Activated naive CD4-positive, alpha-beta T cell treated with anti-CD3 and anti-CD28 coated beads for 36 hours (primary cell): ENCODE data around the gene CLDN7. TPM values are rescaled to one million over a fixed set of nuclear protein-coding genes. Genes with fewer than 3 reads are reported as not detected.

Experiments
- CTCF ChIA-PET: fragments of 350-600 bp; sonication (Branson Sonifier 250); formaldehyde crosslinking; loops from one replicate; lab custom pipeline; 2021; ENCODE audit warnings: antibody characterized with exemption; lab: Charles Lee
- DNase-seq: peaks from one replicate; pipeline ENCODE4 v3.0.0-alpha.2; 2020
- H3K27ac Mint-ChIP-seq: one replicate; pipeline ENCODE4 v1.8.0; 2021; ENCODE audit warnings: mild to moderate bottlenecking, mixed read lengths
- H3K27me3 Mint-ChIP-seq: one replicate; pipeline ENCODE4 v1.8.0; 2021; ENCODE audit warnings: low read depth, mixed read lengths
- H3K36me3 Mint-ChIP-seq: one replicate; pipeline ENCODE4 v1.8.0; 2021; ENCODE audit warnings: low read depth, mixed read lengths
- H3K4me1 Mint-ChIP-seq: one replicate; pipeline ENCODE4 v1.8.0; 2021; ENCODE audit warnings: low read depth, mixed read lengths
- H3K4me3 Mint-ChIP-seq: one replicate; pipeline ENCODE4 v1.8.0; 2021; ENCODE audit warnings: mild to moderate bottlenecking, moderate library complexity, mixed read lengths
- H3K9me3 Mint-ChIP-seq: one replicate; pipeline ENCODE4 v1.8.0; 2021; ENCODE audit warnings: mixed read lengths
- intact Hi-C: fragments of 100-400 bp; cut with micrococcal nuclease; formaldehyde crosslinking; loops from one replicate; pipeline ENCODE4 v1.15.1; 2023
- total RNA-seq, 2 experiments: library from RNA; stranded (reverse); gene quantifications; one replicate each; pipeline ENCODE4 v1.2.3, GENCODE V29; 2021

Gene CLDN7
- total RNA-seq, 2 experiments from 2014 or later: 0.40 TPM; not detected in 1

DNA sequence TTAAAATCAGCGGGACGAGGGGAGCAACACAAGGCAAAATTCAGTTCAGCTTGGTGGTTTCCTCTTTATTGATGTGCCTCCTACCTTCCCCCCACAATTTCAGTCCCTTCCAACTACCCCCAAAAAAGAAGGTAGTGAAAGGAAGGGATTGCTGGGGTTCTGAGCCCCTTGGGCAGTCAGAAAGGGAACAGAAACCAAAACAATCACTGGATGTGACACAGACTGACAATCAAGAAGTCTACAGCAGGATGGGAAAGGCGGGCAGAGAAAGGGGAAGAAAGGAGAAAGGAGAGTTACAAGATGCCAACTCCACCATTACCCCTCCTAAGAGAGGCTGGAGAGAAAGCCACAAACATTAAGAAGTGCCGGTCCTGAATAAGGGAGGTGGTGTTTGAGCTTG lies 21.9 kb downstream of the CLDN7 start:
- no peak for DNase-seq
- CTCF ChIA-PET: interaction anchor here (0.6 to 1.5 kb wide), 2 partner anchors 56 to 62 kb away, joined by 3 to 4 read pairs; no protein-coding TSS in a partner anchor
- peak overlapping the region; percentile 98 for H3K27ac Mint-ChIP-seq
- H3K4me1 Mint-ChIP-seq: peaks cover 55% of the 10 kb centered on the region
- peak overlapping the region; percentile 94 for H3K4me3 Mint-ChIP-seq
- H3K36me3 Mint-ChIP-seq: peaks cover 29% of the 10 kb centered on the region
- intact Hi-C loops: no loop called here
- H3K9me3 Mint-ChIP-seq: no peaks in the 10 kb centered on the region
- H3K27me3 Mint-ChIP-seq: no peaks in the 10 kb centered on the region

DNA sequence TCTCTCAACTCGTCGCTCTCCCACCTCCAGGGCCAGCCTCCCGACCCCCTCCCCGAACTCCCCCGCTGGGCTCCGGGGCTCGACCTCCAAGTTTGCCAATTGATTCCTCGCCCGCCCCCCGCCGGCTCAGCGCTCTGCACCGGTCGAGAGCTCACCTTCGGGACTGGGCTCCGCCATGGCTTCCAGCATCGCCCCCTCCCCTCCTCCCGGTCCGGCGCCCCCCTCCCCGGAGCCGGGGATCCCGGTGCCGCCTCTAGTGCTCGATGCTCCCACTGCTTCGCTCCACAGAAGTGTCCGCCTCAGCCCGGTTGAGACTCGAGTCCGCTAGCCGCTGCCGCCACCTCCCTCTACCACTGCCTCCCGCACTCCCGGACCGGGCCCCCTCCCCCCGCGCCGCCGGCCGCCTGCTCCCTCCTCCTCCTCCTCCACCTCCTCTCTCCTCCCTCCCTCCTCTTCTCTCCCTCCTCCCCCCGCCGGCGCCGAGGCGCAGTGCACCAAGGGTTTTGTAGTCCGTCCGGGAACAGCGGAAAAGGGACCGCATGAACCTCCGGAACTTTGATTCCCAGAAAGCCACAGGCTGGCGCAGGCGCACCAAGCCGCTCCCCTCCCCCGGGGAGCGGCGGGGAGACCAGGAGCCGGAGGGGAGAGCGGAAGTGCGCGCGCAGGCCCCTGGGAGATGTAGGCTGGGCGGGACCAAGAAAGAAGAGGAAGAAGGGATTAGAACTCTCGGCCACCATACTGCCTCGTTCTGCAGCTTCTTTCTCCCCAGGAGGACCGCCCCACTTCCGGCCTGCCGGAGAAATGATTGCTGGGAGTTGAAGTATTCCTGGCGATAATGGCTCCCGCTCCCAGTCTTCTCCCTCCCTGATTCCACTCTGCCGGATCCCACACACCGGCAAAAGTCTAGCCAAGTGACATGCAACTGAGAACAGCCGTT lies 22.9 kb downstream of the CLDN7 start, which contains the start of gene PHF23:
Gene PHF23 (minus strand): TSS at position 367 of the 937 bp plus-strand sequence. CDS start 178 bp downstream, at position 189.
- CTCF ChIA-PET: interaction anchor here (0.6 to 2.5 kb wide), 5 partner anchors 16 to 194 kb away, joined by 3 to 8 read pairs (median 3); partner anchors contain the start of genes ACADVL and DLG4
- Mint-ChIP-seq H3K36me3 (peaks cover 35% of the 10 kb centered on the region), H3K4me3 (peak within 1 kb of the TSS; percentile 94), H3K27ac (peak within 1 kb of the TSS; percentile 98), H3K9me3 (no peaks in the 10 kb centered on the region), H3K27me3 (no peaks in the 10 kb centered on the region), H3K4me1 (peaks cover 64% of the 10 kb centered on the region)
- intact Hi-C loops: loop anchor here (1.0 to 5.0 kb wide), 7 partner anchors 13 to 603 kb away; partner anchors contain the start of genes ACADVL, DLG4, EIF5A and ELP5
- DNase-seq: peak; percentile 99

DNA sequence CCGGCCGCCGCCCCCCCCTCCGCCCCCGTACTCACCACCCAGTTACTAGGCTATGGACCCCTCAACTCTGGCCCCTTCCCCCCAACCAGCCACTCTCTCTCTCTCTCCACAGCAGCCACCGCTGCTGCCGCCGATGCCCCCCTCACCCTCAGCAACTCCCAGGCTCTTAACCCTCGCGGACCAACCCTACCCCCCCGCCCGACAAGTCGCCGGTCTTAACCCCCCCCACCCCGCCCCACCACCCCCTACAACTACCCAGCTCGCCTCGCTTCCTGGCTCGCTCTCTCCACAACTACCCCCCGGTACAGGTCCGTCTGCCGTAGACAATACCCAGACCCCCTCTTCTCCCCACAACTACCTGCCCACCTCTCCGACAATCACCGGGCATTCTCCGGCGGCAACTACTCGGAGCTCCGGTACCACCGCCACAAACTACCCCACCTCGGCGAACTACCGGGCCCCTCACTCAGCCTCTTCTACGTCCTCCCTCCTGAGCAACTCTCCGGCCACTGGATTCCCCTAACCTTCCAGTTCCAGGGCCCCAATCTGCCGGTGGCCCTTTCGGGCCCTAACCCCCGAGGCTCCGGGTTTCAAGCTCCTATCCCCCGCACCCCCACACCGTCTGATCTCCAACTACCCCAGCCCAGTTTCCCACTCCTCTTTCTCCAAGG lies 23.7 kb downstream of the CLDN7 start:
- peak; percentile 42 for DNase-seq
- H3K27ac Mint-ChIP-seq: peak overlapping the region; percentile 92
- CTCF ChIA-PET: interaction anchor here (0.6 to 2.5 kb wide), 4 partner anchors 15 to 193 kb away, joined by 3 to 8 read pairs (median 3); partner anchors contain the start of genes ACADVL and DLG4
- H3K4me3 Mint-ChIP-seq: peak overlapping the region; percentile 94
- no peaks in the 10 kb centered on the region for H3K9me3 Mint-ChIP-seq
- H3K4me1 Mint-ChIP-seq: peaks cover 66% of the 10 kb centered on the region
- peaks cover 34% of the 10 kb centered on the region for H3K36me3 Mint-ChIP-seq
- H3K27me3 Mint-ChIP-seq: no peaks in the 10 kb centered on the region
- intact Hi-C loops: loop anchor here (1.0 to 5.0 kb wide), 7 partner anchors 14 to 604 kb away; partner anchors contain the start of genes ACADVL, DLG4, EIF5A and ELP5

DNA sequence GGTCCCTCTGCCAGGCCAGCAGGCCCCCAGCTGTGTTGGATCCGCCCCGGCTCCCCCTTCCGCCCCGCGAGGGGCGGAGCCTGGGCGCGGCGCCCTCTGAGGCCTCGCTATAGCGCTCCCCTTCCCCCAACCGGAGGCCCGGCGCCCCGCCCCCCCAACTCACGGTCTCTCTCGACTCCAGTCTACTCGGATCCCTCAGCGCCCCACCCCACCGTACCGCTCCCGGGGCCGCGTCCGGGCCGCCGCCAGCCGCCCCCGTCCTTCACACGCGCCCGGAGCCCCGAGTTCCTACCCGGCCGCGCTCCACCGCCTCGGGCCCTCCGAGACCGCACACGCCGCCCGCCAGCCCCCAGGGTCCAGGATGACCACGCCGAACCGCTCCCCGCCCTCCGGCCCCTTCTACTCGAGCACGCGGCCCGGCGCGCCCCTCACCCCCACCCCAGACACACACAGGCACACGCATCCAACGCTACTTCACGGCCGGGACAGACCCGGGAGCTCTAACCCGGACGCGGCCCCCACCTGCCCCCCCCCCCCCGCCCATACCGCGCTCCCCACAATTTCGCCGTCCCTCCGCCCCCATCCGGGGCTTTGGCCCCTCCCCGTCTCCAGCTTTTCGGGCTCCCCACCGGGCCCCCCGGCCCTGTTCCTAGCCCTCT lies 24.4 kb downstream of the CLDN7 start:
- CTCF ChIA-PET: interaction anchor here (0.5 to 2.5 kb wide), 3 partner anchors 18 to 60 kb away, joined by 3 to 8 read pairs (median 5); partner anchors contain the start of genes ACADVL and DLG4
- H3K4me1 Mint-ChIP-seq: peaks cover 67% of the 10 kb centered on the region
- peak overlapping the region; percentile 94 for H3K4me3 Mint-ChIP-seq
- intact Hi-C loops: loop anchor here (2.0 to 5.0 kb wide), 2 partner anchors 449 to 604 kb away; partner anchors contain the start of gene TP53
- peak; percentile 81 for DNase-seq
- H3K27me3 Mint-ChIP-seq: no peaks in the 10 kb centered on the region
- peaks cover 29% of the 10 kb centered on the region for H3K36me3 Mint-ChIP-seq
- H3K9me3 Mint-ChIP-seq: no peaks in the 10 kb centered on the region
- peak overlapping the region; percentile 86 for H3K27ac Mint-ChIP-seq

DNA sequence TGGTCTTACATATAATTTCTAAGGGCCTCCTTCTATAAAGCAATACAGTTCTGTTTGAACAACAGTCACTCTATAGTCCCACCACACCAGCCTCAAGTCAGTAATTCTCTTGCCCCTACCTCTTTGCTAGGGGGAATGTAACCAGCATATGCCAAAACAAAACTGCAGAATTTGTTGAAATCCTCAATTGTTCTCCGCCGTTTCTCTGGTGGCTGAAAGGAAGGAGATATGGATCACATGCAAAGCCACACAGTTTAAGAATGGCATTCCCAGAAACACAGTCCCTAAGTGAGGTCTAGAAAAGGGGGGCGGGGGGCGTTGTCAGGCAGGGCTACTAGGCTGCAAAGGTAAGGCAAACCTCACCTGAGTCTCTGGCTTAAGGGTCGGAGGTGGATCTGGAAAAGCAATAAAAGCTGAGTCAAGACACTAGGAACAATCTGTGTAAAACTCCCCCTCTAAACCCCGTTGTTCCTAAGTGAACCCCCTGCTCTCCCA lies 25.0 kb downstream of the CLDN7 start:
- no peaks in the 10 kb centered on the region for H3K27me3 Mint-ChIP-seq
- H3K36me3 Mint-ChIP-seq: peaks cover 26% of the 10 kb centered on the region
- H3K9me3 Mint-ChIP-seq: no peaks in the 10 kb centered on the region
- H3K27ac Mint-ChIP-seq: peak overlapping the region; percentile 86
- H3K4me3 Mint-ChIP-seq: peak overlapping the region; percentile 94
- H3K4me1 Mint-ChIP-seq: peaks cover 68% of the 10 kb centered on the region
- no peak for DNase-seq
- intact Hi-C loops: loop anchor here (5.0 kb wide), 1 partner anchor 605 kb away; no protein-coding TSS in a partner anchor
- CTCF ChIA-PET: interaction anchor here (0.5 to 2.5 kb wide), 4 partner anchors 17 to 61 kb away, joined by 3 to 8 read pairs (median 4); partner anchors contain the start of genes ACADVL and DLG4

DNA sequence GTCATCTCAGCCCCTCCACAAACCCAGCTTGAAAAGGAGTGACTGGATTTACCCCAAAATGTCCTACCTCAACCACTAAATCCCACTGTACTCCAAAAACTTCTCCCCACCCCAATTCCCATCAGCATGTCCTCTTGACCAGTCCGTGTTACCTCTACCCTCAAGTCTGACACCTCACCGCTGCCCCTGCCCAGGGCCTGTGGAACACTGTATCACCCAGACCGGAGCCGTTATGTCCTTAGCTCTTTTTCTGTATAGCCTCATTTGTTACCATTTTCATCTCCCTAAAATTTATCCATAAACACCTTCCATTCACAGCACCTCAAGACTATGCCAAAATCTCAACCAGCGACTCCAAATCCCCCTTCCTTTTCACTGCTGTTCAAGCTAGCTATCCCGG lies 25.5 kb downstream of the CLDN7 start:
- DNase-seq: no peak
- H3K4me1 Mint-ChIP-seq: peaks cover 69% of the 10 kb centered on the region
- intact Hi-C loops: loop anchor here (5.0 kb wide), 1 partner anchor 605 kb away; no protein-coding TSS in a partner anchor
- H3K27ac Mint-ChIP-seq: peak overlapping the region; percentile 86
- H3K4me3 Mint-ChIP-seq: peak overlapping the region; percentile 94
- CTCF ChIA-PET: interaction anchor here (0.7 to 1.0 kb wide), 2 partner anchors 16 to 17 kb away, joined by 3 to 4 read pairs; partner anchors contain the start of genes ACADVL and DLG4
- peaks cover 25% of the 10 kb centered on the region for H3K36me3 Mint-ChIP-seq
- H3K9me3 Mint-ChIP-seq: no peaks in the 10 kb centered on the region
- no peaks in the 10 kb centered on the region for H3K27me3 Mint-ChIP-seq

DNA sequence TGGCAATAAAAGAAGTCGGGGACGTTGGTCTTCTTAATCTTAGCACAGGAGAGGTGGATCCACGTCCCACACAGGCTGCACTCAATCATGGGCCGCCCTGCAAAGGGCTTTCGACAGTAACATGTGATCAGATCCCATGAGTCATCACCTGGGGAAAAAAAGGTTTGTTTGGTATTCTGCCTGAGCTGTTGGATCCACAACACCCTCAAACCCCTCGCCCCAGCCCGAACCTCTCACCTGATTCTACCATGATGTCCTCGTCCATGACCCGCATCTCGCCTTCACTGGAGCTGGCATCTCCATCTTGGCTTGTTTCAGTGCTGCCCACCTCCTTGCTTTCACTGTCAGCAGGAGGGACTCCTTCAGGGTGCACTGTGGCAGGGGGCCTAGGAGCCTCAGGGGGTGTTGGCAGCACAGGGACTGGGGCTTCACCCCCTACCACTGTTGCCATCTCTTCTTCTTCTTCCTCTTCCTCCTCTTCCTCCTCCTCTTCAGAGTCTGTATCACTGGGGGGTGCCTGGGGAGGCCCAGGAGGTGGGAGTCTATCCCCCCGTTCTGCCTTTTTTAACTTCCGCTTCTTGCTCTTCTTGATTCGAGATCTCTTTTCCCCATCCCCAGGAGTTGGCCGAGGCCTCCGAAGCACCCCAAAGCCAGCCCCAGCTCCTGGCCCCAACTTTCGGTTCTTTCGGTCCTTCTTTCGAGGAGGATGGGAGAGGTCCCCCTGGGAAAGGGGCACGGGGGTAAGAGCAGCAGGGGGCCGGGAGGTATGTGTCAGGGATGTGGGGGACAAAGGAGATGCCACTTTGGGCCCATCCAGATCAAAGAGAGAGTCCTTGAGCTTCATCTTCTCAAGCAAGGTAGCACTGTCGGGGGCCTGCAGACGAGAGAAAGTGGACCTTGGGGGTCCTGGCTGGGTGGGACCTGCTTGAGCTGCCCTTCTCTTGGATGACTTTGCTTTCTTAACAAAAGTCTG lies 26.3 kb downstream of the CLDN7 start:
- H3K36me3 Mint-ChIP-seq: peaks cover 22% of the 10 kb centered on the region
- intact Hi-C loops: loop anchor here (2.0 to 5.0 kb wide), 2 partner anchors 249 to 606 kb away; partner anchors contain the start of gene POLR2A
- H3K27me3 Mint-ChIP-seq: no peaks in the 10 kb centered on the region
- CTCF ChIA-PET: interaction anchor here (0.7 to 1.9 kb wide), 3 partner anchors 15 to 17 kb away, joined by 3 to 6 read pairs (median 4); partner anchors contain the start of genes ACADVL and DLG4
- H3K9me3 Mint-ChIP-seq: no peaks in the 10 kb centered on the region
- no peak for DNase-seq
- peak overlapping the region; percentile 90 for H3K4me3 Mint-ChIP-seq
- H3K4me1 Mint-ChIP-seq: peaks cover 61% of the 10 kb centered on the region
- H3K27ac Mint-ChIP-seq: peak overlapping the region; percentile 22

DNA sequence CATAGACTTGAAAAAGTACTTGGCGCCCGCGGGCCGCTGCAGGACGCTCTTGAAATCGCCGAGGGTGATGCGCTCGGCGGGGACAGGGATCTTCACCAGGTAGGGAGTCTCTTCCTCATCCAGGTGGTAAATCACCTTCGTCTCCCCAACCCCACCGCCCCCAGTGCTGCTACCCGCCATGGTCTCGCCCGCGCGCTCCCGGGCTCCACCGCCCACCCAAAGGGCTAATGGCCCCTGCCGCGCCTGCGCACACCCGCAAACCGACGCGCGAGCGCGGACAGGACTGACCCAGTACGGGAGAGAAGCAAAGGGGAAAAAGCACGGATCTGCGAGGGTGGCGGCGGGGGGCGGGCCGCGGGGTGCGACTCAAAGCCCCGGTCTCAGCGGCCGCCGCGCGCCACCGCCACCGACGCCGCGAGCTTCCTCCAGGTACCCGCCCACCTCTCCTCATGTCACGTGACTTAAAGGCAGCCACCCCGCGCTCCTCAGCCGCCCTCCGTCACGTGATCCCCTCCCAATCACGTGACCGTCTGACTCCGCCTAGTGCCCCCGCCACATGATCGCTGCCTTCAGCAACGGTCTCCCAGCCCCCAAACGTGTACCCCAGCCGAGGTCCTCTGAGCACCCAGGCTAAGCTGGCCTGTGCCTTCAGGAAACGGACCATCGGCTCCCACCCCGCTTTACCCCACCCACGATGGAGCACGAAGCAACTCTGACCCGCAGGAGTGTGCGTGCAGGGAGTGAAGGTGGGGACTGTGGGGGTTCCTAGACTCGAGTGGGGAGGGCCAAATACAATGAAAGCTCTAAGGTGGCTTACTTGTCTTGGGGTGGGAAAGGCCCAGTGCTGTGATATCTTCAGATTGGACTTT lies 28.0 kb downstream of the CLDN7 start, which contains the start of gene DVL2:
Gene DVL2 (minus strand): TSS at position 435 of the 869 bp plus-strand sequence. CDS start 255 bp downstream, at position 180.
- Mint-ChIP-seq H3K27me3 (no peaks in the 10 kb centered on the region), H3K36me3 (peaks cover 22% of the 10 kb centered on the region), H3K4me1 (peaks cover 52% of the 10 kb centered on the region), H3K9me3 (no peaks in the 10 kb centered on the region), H3K4me3 (peak within 1 kb of the TSS; percentile 90), H3K27ac (peak within 1 kb of the TSS; percentile 88)
- CTCF ChIA-PET: interaction anchor here (1.3 to 1.9 kb wide), 2 partner anchors 12 to 14 kb away, joined by 3 to 6 read pairs; partner anchors contain the start of genes ACADVL and DLG4
- DNase-seq: peak; percentile 96
- intact Hi-C loops: loop anchor here (1.0 to 2.0 kb wide), 3 partner anchors 20 to 250 kb away; partner anchors contain the start of genes EIF5A and POLR2A

DNA sequence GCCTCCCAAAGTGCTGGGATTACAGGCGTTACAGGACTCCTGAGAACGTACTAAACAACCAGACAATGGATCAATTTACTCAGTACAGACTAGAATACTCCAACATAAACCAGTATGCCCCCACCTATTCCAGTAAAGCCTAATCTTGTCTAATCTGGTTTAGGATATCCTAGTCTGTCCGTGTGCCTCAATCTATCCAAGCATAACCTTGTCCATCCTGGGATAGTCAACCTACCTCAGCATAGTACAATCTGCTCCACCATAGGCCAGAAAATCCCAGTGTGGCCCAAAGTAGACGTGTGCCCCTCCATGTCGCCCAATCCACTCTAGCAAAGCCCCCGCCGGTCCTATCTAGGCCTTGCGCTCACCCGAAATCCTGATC lies 28.6 kb downstream of the CLDN7 start:
- CTCF ChIA-PET: interaction anchor here (2.6 kb wide), 1 partner anchor 13 kb away, joined by 15 read pairs; the partner anchor contains the start of genes ACADVL and DLG4
- peaks cover 54% of the 10 kb centered on the region for H3K4me1 Mint-ChIP-seq
- H3K4me3 Mint-ChIP-seq: peak overlapping the region; percentile 90
- peaks cover 21% of the 10 kb centered on the region for H3K36me3 Mint-ChIP-seq
- DNase-seq: no peak
- H3K27ac Mint-ChIP-seq: peak overlapping the region; percentile 80
- no peaks in the 10 kb centered on the region for H3K9me3 Mint-ChIP-seq
- H3K27me3 Mint-ChIP-seq: no peaks in the 10 kb centered on the region
- intact Hi-C loops: loop anchor here (1.0 to 2.0 kb wide), 3 partner anchors 19 to 251 kb away; partner anchors contain the start of genes EIF5A and POLR2A
